HG02884 (cell line): Measurements from ENCODE around the gene APOBEC3F.
"Not testable (repeated sequence)": the region's sequence is repeated elsewhere in the genome, so short reads cannot be mapped to it uniquely, and the experiment has no call there.

Experiments used
- ATAC-seq: cut with Tn5 transposase; IDR thresholded peaks from one replicate; pipeline ENCODE4 v1.9.1; 2021; ENCODE audit warnings: mild to moderate bottlenecking, moderate library complexity; ENCODE audit not compliant: unreplicated experiment

Gene APOBEC3F

GRCh38 chr22:39026509-39027150 lies 14.0 kb upstream of the APOBEC3F start:
- ATAC-seq: no peak

DNA sequence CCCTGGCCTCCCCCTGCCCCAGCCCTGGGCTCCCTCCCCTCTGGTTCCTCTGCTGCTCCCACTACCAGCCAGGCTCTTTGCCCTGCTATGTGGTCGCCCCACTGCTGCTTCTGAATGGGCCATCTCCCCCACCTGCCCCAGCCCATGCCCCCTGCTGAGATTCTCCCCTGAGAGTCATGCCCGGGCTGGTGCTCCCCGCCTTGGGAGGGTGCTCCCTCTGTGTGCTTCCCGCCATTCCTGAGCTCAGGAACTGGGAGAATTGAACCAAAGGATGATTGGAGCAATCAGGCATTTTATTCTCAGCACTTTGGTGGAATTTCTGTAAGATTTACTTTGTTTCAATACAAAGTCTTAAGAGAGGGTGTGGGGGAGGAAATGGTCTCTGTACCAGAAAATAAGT lies 12.9 kb upstream of the APOBEC3F start:
- no peak for ATAC-seq

GRCh38 chr22:39028281-39028680 lies 12.4 kb upstream of the APOBEC3F start:
- ATAC-seq: no peak

- no peak for ATAC-seq
Observed at GRCh38 chr22:39029227-39029626, 11.4 kb upstream of the APOBEC3F start.

GRCh38 chr22:39030705-39031104 lies 10.0 kb upstream of the APOBEC3F start:
- ATAC-seq: no peak

GRCh38 chr22:39031434-39032295 lies 9.0 kb upstream of the APOBEC3F start:
- not testable (repeated sequence) for ATAC-seq

- ATAC-seq: not testable (repeated sequence)
Observed at GRCh38 chr22:39037071-39037470, 3.6 kb upstream of the APOBEC3F start.

GRCh38 chr22:39039306-39040126 lies 1.1 kb upstream of the APOBEC3F start:
- no peak for ATAC-seq

DNA sequence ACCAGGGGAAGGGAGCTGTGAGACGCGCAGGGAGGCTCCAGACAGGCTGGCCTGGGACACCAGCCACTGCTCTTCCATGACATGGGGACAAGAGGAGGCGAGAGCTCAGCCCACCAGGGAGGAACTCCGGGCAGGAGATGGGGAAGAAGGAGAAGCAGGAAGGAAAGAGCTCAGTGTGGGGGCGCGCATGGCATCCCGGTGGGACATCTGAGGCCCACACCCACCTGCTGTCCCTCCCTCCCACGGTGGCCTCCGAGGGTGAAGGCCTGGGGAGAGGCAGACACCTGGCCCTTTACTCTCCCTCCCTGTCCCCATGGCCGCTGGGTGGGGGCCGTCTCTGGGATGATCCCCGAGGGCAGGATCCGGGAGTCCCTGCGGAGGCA lies 518 bp upstream of the APOBEC3F start:
- not testable (repeated sequence) for ATAC-seq

GRCh38 chr22:39041908-39042307 lies 1.2 kb downstream of the APOBEC3F start:
- no peak for ATAC-seq

- not testable (repeated sequence) for ATAC-seq
Observed at GRCh38 chr22:39043063-39043462, 2.4 kb downstream of the APOBEC3F start.

- ATAC-seq: not testable (repeated sequence)
Observed at GRCh38 chr22:39045136-39045535, 4.5 kb downstream of the APOBEC3F start.

DNA sequence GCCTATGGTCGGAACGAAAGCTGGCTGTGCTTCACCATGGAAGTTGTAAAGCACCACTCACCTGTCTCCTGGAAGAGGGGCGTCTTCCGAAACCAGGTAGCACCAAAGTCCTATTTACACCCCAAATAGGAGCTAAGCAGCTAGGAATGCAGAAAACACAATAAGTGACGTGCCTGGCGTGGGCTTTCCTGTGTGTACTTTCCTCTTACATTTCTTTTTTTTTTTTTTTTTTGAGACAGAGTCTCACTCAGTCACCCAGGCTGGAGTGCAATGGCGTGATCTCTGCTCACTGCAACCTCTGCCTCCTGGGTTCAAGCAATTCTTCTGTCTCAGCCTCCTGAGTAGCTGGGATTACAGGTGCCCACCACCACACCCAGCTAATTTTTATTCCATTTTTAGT lies 8.8 kb downstream of the APOBEC3F start:
- not testable (repeated sequence) for ATAC-seq

DNA sequence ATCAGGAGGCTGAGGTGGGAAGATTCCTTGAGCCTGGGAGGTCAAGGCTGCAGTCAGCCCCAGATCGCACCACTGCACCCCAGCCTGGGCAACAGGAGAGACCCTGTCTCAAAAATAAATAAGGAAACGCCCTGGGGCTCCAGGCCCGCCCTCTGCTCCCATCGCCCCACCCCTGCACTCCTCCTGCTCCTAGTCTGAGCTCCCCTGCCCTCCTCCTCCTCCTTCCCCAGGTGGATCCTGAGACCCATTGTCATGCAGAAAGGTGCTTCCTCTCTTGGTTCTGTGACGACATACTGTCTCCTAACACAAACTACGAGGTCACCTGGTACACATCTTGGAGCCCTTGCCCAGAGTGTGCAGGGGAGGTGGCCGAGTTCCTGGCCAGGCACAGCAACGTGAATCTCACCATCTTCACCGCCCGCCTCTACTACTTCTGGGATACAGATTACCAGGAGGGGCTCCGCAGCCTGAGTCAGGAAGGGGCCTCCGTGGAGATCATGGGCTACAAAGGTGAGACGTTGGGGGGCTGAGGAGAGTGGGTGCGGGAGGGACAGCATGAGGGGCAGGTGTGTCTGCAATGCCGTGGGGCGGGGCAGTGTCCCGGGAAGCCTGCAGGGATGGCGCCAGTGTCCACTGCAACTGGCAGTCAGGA lies 11.3 kb downstream of the APOBEC3F start:
- ATAC-seq: not testable (repeated sequence)

DNA sequence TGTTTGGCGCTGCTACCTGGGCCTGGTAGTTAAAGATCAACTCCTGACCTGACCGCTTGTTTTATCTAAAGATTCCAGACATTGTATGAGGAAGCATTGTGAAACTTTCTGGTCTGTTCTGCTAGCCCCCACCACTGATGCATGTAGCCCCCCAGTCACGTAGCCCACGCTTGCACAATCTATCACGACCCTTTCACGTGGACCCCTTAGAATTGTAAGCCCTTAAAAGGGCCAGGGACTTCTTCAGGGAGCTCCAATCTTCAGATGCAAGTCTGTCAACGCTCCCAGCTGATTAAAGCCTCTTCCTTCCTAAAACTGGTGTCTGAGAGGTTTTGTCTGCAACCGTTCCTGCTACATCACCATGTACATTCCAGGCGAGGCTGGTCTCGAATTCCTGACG lies 15.0 kb downstream of the APOBEC3F start:
- no peak for ATAC-seq

DNA sequence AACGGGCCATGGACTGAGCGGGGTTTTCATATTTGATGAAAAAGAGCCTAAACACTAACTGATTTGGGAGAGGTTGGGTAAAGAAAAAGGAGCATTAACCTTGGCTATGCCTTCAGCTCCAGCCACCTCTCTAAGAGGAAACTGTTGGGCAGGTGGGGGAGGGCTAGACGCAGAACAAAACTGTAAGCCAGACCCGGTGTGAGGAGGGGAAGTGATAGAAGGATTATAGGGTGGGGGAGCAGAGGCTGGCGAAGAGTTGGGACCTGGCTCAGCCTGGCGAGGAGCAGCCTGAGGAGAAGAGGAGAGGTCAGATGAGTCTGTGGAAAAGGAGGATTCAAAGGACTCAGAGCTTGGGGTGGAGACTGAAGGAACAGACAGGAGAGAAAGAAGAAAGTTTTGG lies 20.6 kb downstream of the APOBEC3F start:
- ATAC-seq: not testable (repeated sequence)

DNA sequence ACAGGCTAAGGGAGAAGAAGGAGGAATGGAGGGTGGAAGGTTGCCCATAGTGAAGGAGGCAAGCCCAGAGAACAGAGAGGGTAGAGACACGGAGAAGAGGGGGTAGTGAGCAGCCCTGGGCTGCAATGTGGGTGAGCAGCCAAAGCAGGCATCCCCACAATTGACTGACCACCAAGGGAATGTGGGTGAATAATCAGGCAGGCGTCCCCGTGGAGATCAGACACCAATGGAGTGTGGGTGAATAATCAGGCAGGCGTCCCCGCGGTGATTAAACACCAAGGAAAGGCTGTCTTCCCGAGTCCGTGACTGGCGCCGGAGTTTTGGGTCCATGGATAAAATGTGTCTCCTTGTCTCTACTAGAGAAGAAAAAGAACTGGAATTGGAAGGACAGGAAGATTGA lies 21.3 kb downstream of the APOBEC3F start:
- not testable (repeated sequence) for ATAC-seq

- ATAC-seq: not testable (repeated sequence)
Observed at GRCh38 chr22:39063904-39064303, 23.2 kb downstream of the APOBEC3F start.

- not testable (repeated sequence) for ATAC-seq
Observed at GRCh38 chr22:39066442-39067276, 26.0 kb downstream of the APOBEC3F start.
